GM18502 (cell line): ENCODE data around the gene FRMD7.
A peak's percentile ranks its signal among the peaks of the same experiment; 100 is the strongest.

ENCODE experiments used
- ATAC-seq: cut with Tn5 transposase; IDR thresholded peaks from one replicate; pipeline ENCODE4 v1.9.1; 2021; ENCODE audit warnings: mild to moderate bottlenecking; ENCODE audit not compliant: unreplicated experiment, poor library complexity

Gene FRMD7

GRCh38 chrX:132040066-132040465 lies 87.8 kb downstream of the FRMD7 start:
- ATAC-seq: no peak

- ATAC-seq: no peak
These were observed 90.3 kb downstream of the FRMD7 start for GRCh38 chrX:132037479-132037993.

- ATAC-seq: no peak
These were observed 93.2 kb downstream of the FRMD7 start for GRCh38 chrX:132034648-132035047.

GRCh38 chrX:132033166-132033565 lies 94.7 kb downstream of the FRMD7 start:
- ATAC-seq: peak; percentile 53

- ATAC-seq: no peak
These were observed 96.0 kb downstream of the FRMD7 start for GRCh38 chrX:132031867-132032266.

- ATAC-seq: no peak
These were observed 97.6 kb downstream of the FRMD7 start for GRCh38 chrX:132030264-132030663.
